ENCODE data around the gene PPP1R9B.

- TF ChIP-seq CTCF (IDR thresholded peaks at IDR 0.05) (no peak), USF2 (CRISPR knock-in tag; IDR thresholded peaks at IDR 0.05) (no peak), HMGXB4 (CRISPR knock-in tag; IDR thresholded peaks at IDR 0.05) (no peak), OVOL2 (CRISPR knock-in tag; IDR thresholded peaks at IDR 0.05; ENCODE audit: borderline replicate concordance) (no peak), ELF4 (CRISPR knock-in tag; IDR thresholded peaks at IDR 0.05; ENCODE audit: low read depth) (no peak)
These were observed 22.6 kb downstream of the PPP1R9B start for GRCh38 chr17:50127697-50128361.

Measured in WTC11 (cell line).